ENCODE data around the gene HSD11B2.

The HSD11B2 gene

DNA sequence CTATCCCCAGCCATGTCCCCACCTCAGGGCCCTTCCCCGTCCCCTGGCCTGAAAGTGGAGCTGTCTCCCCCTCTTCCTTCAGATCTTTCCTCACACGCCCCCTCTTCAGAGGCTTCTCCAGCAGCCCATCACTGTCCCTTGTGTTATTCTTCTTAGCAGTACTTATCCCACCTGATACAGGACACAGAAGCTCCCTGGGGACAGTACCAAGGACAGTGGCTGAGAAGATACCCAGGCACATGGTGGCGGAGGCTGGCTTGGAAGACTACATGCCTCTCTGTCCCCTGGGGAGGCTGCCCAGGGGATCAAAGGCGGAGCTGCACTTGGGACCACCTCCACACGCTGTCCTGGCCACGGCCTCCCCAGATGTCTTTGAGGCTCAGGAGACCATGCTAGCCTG lies 23.9 kb downstream of the HSD11B2 start:
- DNase-seq = no peak

DNA sequence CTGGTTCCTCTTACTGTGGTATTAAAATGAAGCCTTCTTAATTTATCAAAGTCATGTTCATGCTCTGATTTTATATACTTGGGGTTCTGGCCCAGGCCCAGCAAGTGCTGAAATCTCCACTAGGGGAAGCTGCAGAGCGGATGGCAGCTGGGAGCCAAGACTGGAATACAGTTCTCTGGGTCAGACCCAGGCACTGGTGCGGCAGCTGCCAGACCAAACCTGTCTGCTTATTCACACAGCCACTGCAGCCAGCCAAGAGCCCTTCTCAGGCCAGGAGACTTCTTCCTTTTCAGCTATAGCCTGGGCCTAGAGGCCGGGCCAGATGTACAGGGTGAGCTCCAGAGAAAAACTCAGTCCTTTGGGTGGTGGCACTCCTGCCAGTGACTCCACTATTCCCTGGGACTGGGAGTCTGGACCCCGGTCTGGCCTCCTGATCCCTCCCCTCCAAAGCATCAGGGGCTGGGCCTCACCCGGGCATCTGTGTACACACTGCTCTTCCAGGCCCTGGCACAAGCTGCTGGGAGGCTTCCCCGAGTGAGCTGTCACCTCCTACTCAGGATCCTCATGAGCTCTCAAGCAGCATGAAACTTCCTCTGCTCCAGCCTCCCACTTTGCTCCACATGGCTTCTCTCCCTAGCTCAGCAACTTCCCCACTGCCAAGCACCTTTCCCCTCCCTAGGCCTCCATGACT lies 25.6 kb downstream of the HSD11B2 start:
- peak; percentile 9 for DNase-seq

DNA sequence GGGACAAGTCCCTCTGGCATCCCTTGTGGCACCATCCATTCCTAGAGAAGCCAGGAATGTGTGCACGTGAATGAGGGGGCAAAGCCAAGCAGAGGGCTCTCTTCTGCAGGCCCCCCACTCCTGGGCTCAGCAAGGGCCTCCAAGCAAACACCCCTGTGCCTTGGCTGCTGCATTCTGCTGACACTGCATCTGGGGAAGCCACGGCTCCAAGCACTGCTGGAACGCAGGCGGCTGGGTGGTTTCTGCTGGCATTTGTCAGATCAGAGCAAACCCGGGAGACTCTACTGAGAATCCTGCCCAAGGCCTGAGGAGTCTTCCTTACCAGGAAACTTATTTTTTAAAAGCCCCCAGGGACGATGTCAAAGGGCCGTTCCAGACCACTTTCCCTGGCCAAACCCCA lies 26.7 kb downstream of the HSD11B2 start:
- no peak for DNase-seq

DNA sequence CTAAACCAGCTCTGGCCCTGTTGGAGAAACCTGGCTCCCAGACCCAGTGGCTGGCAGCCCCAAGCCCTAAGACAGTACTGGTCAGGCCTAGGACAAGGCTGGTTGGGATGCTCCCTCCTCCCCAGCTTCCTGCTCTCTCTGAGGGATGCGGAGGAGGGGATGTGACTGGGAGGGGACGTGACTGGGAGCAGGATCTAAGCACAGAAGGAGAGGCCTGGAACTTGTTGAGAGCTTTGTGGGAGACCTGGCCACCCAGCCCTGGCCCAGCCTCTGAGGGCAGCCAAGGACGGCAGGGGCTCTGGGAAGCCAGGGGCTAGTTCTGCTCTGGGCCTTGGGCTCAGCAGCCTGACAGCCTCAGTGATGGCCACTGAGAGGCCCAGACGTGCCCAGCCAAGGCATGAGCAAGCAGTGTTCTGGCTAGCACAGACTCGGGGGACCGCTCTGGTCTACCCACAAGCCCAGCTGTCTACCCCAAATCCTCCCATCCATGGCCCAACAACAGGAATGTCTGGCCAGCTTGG lies 27.3 kb downstream of the HSD11B2 start:
- DNase-seq = no peak

- DNase-seq = no peak
Measured at GRCh38 chr16:67459066-67459860, 28.3 kb downstream of the HSD11B2 start.

GRCh38 chr16:67459861-67460150 lies 28.9 kb downstream of the HSD11B2 start:
- no peak for DNase-seq

DNA sequence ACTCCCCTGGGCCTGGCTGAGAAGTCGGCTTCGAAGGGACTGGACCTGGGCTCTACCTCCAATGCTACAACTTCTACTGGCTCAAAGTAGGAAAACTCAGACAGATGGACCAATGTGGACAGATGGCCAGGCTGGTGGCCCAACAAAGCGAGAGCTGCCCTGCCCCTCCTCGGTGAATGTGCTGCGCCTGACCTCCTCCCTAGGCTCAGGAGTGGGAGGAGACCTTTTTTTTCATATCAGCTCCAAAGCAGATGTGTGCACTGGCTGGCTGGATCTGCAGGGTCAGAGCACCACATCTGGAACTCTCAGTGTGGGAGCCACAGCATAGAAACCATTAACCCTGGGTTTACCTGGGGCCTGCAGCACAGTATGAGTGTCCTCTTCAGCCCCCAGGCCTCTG lies 29.2 kb downstream of the HSD11B2 start:
- DNase-seq = no peak

- DNase-seq = no peak
Measured at GRCh38 chr16:67460961-67461360, 30.0 kb downstream of the HSD11B2 start.

- DNase-seq = no peak
Measured at GRCh38 chr16:67461600-67462278, 30.8 kb downstream of the HSD11B2 start.

GRCh38 chr16:67462279-67462655 lies 31.3 kb downstream of the HSD11B2 start:
- DNase-seq = no peak

- no peak for DNase-seq
Measured at GRCh38 chr16:67463059-67463458, 32.1 kb downstream of the HSD11B2 start.

DNA sequence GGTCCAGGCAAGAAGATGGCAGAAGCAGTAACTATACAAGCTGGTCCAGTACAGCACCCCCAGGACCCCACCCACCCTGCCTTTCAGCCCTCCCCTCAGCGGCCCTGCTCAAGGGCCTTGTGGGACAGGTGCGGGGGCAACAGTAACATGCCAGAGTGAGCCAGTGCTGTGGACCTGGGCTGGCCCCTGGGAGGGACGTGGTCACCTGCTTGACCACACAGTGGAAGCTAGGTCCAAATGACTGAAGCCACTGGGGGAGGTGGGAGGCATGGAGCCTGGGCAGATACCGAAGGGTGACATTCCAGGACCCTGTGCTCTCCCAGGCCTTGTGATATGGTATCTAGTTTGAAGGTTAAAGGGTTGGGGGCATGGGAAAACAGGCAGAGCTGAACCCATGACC lies 32.8 kb downstream of the HSD11B2 start:
- no peak for DNase-seq

GRCh38 chr16:67464565-67464964 lies 33.6 kb downstream of the HSD11B2 start:
- no peak for DNase-seq

DNA sequence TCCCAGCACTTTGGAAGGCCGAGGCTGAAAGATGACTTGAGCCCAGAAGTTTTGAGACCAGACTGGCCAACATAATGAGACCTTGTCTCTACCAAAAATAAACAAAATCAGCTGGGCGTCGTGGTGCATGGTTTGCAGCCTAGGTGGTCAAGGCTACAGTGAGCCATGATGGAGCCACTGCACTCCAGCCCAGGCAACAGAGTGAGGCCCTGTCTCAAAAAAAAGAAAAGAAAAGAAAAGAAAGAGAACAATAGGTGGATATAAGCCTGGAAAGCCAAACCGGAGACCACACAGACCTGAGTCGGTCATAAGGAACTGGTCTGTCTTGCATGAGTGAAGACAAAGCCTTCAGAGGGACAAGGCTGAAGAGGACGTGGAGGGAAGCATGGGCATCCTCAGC lies 35.7 kb downstream of the HSD11B2 start:
- no peak for DNase-seq

DNA sequence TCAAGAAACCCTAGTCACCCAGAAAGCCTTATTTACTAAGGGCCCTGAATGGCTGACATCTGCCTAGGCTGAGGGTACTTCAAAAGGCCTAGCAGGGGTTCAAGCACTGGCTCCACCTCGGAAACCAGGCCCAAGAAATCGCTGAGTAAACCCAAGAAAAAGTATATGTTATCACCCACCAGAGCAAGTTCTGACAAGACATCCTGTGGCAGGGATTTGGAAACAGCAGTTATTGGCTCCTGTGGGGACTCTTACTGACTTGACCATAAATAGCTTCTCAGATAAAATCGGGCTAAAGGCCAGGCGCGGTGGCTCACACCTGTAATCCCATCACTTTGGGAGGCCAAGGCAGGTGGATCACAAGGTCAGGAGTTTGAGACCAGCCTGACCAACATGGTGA lies 37.8 kb downstream of the HSD11B2 start:
- DNase-seq = no peak

DNA sequence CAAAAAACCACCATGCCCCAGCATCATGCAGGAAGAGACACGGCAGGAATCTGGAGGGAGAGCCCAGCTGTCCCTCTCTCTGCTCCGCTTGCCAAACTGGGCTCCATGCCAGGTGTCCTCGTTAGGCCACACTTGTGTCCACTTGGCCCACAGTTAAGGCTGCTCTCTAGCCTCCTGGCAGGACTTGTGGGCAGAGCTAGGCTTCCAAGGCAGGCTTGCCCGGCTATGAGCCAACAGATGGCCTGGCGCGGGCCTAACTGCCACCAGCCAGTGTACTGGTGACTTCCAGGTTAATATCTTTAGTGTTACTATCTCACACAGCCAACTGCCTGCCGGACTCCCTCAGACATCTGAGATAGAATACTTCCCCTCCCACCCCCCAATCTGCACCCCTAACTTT lies 39.4 kb downstream of the HSD11B2 start:
- DNase-seq = peak; percentile 69

DNA sequence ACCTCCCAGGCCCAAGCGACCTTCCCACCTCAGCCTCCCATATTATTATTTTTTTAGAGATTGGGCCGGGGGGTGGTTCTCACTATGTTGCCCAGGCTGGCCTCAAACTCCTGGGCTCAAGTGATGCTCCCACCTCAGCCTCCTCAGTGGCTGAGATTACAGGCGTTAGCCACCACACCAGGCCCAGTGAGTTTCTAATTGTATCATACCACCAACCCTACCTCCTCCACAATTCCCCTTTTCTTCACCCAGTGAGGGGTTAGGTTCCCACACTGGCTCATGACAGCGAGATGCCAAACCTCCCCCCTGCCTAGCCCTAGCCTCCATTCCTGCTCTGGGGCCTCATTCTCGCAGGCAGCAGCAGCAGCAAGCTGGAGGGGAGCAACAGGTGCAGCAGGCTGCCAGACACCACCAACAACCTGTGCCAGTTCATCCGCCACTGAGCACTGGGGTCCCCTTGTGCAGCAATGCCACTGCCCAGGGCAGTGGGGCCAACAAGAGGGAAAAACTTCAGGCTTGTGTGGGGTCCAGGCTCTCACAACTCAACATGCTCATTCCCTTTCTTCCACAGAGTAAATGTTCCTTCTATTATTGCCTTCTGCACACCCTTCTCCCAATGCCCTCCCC lies 41.0 kb downstream of the HSD11B2 start:
- DNase-seq = no peak

DNA sequence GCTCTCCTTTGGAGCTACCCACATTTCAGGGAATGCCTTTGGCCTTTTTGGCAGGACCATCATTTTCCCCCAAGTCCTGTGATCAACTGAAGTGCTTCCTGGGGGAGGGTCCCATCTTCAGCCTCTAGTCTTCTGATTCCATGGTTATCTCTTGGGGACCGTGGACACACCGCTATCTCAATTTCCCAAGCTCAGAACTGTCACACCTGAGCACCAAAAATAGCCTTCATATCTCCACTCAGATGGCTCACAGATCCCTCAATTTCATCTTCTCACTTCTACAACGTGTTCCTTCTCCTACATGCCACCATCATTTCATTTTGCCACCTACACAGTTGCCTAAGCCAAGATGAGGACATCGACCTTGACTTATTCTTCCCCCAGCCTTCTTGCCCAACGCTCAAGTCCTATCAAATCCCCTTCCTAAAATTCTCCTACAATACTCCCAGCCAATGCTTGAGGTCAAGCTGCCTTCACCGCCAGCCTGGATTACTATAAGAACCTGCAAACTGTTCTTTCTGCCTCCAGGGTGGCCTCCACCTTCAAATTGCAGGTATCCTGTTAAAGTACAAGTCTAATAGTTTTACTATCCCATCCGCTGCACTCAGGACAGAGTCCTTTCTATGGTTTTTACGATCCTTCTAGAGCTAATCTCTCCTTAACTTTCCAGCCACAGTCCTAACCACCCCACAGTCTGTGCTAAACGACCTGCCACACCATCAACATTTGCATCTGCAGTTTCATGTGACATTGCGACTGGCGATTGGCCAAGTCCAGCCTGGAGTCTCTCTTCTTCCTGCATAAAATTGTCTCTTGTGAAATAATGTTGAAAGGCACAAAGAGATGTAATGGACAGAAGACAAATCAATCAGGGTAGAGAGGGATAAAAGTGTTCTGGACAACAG lies 43.9 kb downstream of the HSD11B2 start:
- DNase-seq = no peak

- no peak for DNase-seq
Measured at GRCh38 chr16:67477960-67478554, 47.1 kb downstream of the HSD11B2 start.

GRCh38 chr16:67480833-67481560 lies 50.1 kb downstream of the HSD11B2 start, which contains the start of gene ATP6V0D1:
TSS of gene ATP6V0D1 (minus strand) at chr16:67481157. CDS start at chr16:67481086, 71 bp downstream.
- peak; percentile 89 for DNase-seq

GRCh38 chr16:67481561-67482232 lies 50.8 kb downstream of the HSD11B2 start:
- DNase-seq = no peak

Measured in SHP77 treated with DMSO at 0.1 percent for 48 hours (cell line).